GM12874 (cell line): Measurements from ENCODE around the gene LCOR.

Source experiments
- CTCF ChIP-seq: IDR thresholded peaks from 2 replicates; pipeline ENCODE4 v1.5.1; 2011; ENCODE audit warnings: low read depth, mild to moderate bottlenecking, control low read depth, low read length, moderate library complexity; ENCODE audit not compliant: insufficient read depth

The LCOR gene

GRCh38 chr10:96843823-96844222 lies 11.7 kb downstream of the LCOR start:
- no peak for TF ChIP-seq CTCF

- no peak for TF ChIP-seq CTCF
These were observed 14.3 kb downstream of the LCOR start for GRCh38 chr10:96846395-96846794.

GRCh38 chr10:96846926-96847325 lies 14.8 kb downstream of the LCOR start:
- no peak for TF ChIP-seq CTCF

GRCh38 chr10:96850113-96850512 lies 18.0 kb downstream of the LCOR start:
- TF ChIP-seq CTCF, result no peak

GRCh38 chr10:96850825-96851224 lies 18.7 kb downstream of the LCOR start:
- TF ChIP-seq CTCF, result no peak

GRCh38 chr10:96851281-96851680 lies 19.2 kb downstream of the LCOR start:
- TF ChIP-seq CTCF, result no peak

- no peak for TF ChIP-seq CTCF
These were observed 24.2 kb downstream of the LCOR start for GRCh38 chr10:96856317-96856716.
